ENCODE measurements around the gene ZNF286A.
"Not testable (repeated sequence)": the region's sequence is repeated elsewhere in the genome, so short reads cannot be mapped to it uniquely, and the experiment has no call there.

Gene ZNF286A

GRCh38 chr17:15699413-15699924 lies at the start of gene ZNF286A:
Gene ZNF286A, plus strand, starts transcription at chr17:15699752. Its CDS starts 578 bp downstream, at chr17:15700330.
- DNase-seq: peak; percentile 99

- peak; percentile 49 for DNase-seq
Observed at GRCh38 chr17:15649861-15650421, 49.6 kb upstream of the ZNF286A start.

GRCh38 chr17:15650741-15651582 lies 48.6 kb upstream of the ZNF286A start:
- DNase-seq: no peak

GRCh38 chr17:15651583-15652110 lies 47.9 kb upstream of the ZNF286A start:
- DNase-seq: peak; percentile 99

GRCh38 chr17:15652960-15653359 lies 46.6 kb upstream of the ZNF286A start:
- DNase-seq: no peak

- DNase-seq: not testable (repeated sequence)
Observed at GRCh38 chr17:15654401-15654800, 45.2 kb upstream of the ZNF286A start.

- peak; percentile 37 for DNase-seq
Observed at GRCh38 chr17:15654886-15655561, 44.5 kb upstream of the ZNF286A start.

- no peak for DNase-seq
Observed at GRCh38 chr17:15657868-15658267, 41.7 kb upstream of the ZNF286A start.

- DNase-seq: no peak
Observed at GRCh38 chr17:15658296-15658695, 41.3 kb upstream of the ZNF286A start.

- DNase-seq: no peak
Observed at GRCh38 chr17:15659236-15659635, 40.3 kb upstream of the ZNF286A start.

- no peak for DNase-seq
Observed at GRCh38 chr17:15659663-15660062, 39.9 kb upstream of the ZNF286A start.

GRCh38 chr17:15660077-15660476 lies 39.5 kb upstream of the ZNF286A start:
- no peak for DNase-seq

- no peak for DNase-seq
Observed at GRCh38 chr17:15662681-15663080, 36.9 kb upstream of the ZNF286A start.

GRCh38 chr17:15663176-15663575 lies 36.4 kb upstream of the ZNF286A start:
- no peak for DNase-seq

- no peak for DNase-seq
Observed at GRCh38 chr17:15663691-15664090, 35.9 kb upstream of the ZNF286A start.

GRCh38 chr17:15669526-15669925 lies 30.0 kb upstream of the ZNF286A start:
- not testable (repeated sequence) for DNase-seq

- not testable (repeated sequence) for DNase-seq
Observed at GRCh38 chr17:15674640-15675039, 24.9 kb upstream of the ZNF286A start.

- DNase-seq: not testable (repeated sequence)
Observed at GRCh38 chr17:15675991-15676390, 23.6 kb upstream of the ZNF286A start.

- not testable (repeated sequence) for DNase-seq
Observed at GRCh38 chr17:15683135-15683534, 16.4 kb upstream of the ZNF286A start.

- DNase-seq: peak; percentile 55
Observed at GRCh38 chr17:15683824-15684478, 15.6 kb upstream of the ZNF286A start, which contains the start of gene TRIM16. Gene TRIM16, minus strand, starts transcription at chr17:15684311. Its CDS starts 32,702 bp downstream, at chr17:15651609.

GRCh38 chr17:15687494-15687893 lies 12.1 kb upstream of the ZNF286A start:
- not testable (repeated sequence) for DNase-seq

- DNase-seq: not testable (repeated sequence)
Observed at GRCh38 chr17:15698967-15699366, 585 bp upstream of the ZNF286A start.

Data from fibroblast of skin of right biceps (primary cell).